GM21825 (cell line): ENCODE measurements around the gene SETSIP.
"Not testable (repeated sequence)": the region's sequence is repeated elsewhere in the genome, so short reads cannot be mapped to it uniquely, and the experiment has no call there.

Experiments
- ATAC-seq: cut with Tn5 transposase; IDR thresholded peaks from one replicate; pipeline ENCODE4 v1.9.1; 2021; ENCODE audit warnings: mild to moderate bottlenecking, moderate library complexity; ENCODE audit not compliant: unreplicated experiment

The SETSIP gene

DNA sequence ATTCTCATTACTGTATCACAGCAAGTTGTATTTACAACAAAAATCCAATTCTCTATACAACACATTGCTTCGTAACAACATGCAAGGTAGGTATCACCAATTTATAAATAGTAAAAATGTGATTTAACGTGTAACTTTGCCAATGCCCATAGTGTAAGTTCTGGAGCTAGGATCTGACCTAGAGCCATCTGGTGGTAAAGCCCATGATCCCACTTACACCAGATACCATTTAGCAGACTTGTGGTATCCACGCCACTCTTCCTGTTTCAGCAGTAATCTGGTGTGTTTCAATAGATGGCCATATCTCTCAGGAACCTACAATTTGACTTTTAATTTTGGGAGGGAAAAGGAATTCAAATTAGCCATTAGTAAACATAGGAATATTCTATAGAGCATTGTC lies 10.2 kb downstream of the SETSIP start:
- no peak for ATAC-seq

DNA sequence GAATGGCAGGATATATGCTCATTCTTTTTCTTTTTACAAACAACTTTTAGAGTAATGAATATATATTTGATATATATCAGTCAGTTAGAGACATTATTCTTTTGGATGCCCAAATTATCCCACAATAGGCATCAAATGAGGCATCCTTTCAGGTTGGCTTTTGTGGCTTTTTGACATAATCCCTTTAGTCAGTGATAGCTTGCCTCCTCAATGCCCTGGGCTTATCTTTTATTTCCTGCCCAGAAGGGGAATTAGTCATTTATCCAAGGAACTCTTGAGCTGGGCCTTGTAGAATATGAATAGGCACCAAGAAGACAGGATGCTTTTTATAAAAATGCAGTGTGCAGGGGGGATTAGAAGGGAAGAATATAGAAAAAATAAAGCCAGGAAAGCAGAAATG lies 23.3 kb downstream of the SETSIP start:
- no peak for ATAC-seq

- no peak for ATAC-seq
These were observed 29.3 kb downstream of the SETSIP start for GRCh38 chr1:92045766-92046495.

GRCh38 chr1:92043621-92044020 lies 31.6 kb downstream of the SETSIP start:
- no peak for ATAC-seq

- ATAC-seq: no peak
These were observed 34.2 kb downstream of the SETSIP start for GRCh38 chr1:92040971-92041370.

- ATAC-seq: no peak
These were observed 36.4 kb downstream of the SETSIP start for GRCh38 chr1:92038695-92039346.

- ATAC-seq: no peak
These were observed 37.8 kb downstream of the SETSIP start for GRCh38 chr1:92037400-92037799.

DNA sequence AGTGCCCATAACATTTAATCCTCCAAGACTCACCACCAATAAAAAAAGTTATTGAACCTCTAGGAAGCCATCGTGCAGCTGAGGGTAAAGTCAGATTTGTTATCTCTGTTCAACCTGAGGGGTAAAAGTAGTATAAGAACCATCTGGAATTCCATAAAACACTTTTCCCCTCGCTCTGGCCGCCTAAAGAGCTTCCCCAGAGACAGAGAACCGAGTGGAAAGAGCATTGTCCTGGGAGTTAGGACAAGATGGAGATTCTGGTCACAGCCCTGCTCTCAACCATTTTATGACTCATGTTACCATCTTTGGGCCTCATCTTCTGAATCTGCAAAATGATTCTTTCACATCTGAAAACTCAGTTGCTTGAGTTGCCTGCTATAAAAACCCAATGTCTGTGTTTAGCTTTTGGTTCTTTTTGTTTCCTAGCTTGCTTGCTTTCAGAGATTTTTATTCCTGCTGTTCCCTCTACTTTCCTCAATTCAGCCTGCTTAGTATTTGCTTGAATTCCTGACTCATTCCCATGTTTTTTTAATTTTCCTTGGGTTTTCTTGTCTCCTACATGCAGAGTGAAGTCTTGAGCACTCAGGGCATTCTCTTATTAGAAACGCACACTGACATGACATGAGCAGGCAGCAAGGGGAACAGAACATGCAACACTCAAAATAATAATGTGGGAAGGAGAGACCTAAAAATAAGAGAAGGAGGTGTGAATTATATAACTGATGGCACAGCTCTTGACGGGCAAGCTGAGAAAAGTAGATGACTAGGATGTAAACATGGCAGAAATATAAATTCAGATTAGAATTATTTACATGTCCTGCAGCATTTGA lies 43.7 kb downstream of the SETSIP start:
- no peak for ATAC-seq

DNA sequence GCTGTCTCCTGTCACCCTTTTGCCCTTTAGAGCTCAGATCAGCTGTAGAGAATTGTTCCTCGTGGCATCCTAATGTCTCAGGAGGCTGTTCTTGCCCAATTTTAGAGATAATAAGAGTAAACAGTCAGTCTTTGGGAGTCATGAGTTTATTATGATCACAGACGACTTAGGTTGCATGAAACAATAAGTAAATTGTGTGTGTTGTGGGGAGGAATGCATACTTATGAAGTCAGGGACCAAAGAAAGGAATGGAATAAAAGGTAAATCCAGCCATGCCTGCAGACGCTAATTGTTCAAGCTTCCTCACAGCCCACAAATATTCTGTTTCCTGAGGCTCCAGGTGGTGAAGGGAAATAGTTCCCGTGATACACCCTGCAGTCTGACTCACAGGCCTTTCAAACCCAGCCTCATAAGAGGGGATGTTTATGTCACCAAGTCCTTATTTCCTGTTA lies 44.5 kb downstream of the SETSIP start:
- ATAC-seq: no peak

- ATAC-seq: no peak
These were observed 45.8 kb downstream of the SETSIP start for GRCh38 chr1:92029241-92029922.

GRCh38 chr1:92026806-92027205 lies 48.4 kb downstream of the SETSIP start:
- no peak for ATAC-seq

DNA sequence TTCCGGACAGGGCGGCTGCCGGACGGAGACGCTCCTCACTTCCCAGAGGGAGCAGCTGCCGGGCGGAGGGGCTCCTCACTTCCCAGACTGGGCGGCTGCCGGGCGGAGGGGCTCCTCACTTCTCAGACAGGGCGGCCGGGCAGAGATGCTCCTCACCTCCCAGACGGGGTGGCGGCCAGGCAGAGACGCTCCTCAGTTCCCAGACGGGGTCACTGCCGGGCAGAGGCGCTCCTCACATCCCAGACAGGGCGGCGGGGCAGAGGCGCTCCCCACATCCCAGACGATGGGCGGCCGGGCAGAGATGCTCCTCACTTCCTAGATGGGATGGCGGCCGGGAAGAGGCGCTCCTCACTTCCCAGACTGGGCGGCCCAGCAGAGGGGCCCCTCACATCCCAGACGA lies 49.2 kb downstream of the SETSIP start:
- ATAC-seq: not testable (repeated sequence)
